ENCODE data around the gene JUP.

JUP gene

GRCh38 chr17:41810659-41811548 is 24.4 kb upstream of the JUP start:
- DNase-seq (ENCODE audit: extremely low read depth in 1 of 2, low read depth in 1 of 2), result no peak

- DNase-seq (ENCODE audit: extremely low read depth in 1 of 2, low read depth in 1 of 2), result no peak
Observed at GRCh38 chr17:41806685-41807445, 20.4 kb upstream of the JUP start.

DNA sequence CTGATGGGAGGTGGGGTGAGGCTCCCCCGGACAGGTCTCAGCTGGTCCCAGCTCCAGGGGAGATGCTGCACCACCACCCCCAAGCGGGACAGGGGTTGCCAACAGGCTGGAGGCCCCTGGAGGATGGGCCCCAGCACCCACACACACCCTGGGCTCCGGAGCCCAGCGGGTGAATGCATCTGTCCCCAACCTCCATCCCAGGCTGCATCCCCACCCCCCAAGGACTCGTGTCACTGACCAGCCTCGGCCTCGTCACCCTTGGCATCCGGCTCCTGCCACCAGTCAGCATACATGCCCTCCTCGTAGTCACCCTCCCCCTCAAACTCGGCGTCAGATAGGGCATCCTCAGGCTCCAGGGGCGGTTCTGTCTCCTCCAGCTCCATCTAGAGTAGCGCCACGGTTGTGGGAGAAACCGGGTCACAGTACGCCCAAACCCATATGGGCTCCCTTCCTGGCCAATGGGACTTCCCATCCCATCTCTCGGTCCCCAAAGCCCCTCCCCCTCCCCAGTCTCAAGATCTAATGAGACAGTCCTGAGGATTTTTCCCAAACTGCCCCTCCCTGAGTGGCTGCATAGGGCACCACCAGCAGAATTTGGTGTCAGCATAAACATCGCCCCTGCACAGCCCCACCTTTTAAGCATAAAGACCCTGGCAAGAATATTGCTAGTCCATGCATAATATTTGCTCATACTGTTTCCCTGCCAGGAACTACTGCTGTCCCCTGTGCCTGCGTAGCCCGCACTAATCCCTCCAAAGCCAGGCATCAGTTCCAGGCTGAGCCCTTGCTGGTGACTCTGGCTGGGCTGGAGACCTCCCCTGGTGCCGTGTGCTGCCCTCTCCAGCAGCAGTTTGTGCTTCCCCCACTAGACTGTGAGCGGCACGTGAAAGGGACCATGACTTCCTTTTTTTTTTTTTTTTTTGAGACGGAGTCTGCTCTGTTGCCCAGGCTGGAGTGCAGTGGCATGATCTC is 16.8 kb upstream of the JUP start:
- DNase-seq (ENCODE audit: extremely low read depth in 1 of 2, low read depth in 1 of 2), result no peak

DNA sequence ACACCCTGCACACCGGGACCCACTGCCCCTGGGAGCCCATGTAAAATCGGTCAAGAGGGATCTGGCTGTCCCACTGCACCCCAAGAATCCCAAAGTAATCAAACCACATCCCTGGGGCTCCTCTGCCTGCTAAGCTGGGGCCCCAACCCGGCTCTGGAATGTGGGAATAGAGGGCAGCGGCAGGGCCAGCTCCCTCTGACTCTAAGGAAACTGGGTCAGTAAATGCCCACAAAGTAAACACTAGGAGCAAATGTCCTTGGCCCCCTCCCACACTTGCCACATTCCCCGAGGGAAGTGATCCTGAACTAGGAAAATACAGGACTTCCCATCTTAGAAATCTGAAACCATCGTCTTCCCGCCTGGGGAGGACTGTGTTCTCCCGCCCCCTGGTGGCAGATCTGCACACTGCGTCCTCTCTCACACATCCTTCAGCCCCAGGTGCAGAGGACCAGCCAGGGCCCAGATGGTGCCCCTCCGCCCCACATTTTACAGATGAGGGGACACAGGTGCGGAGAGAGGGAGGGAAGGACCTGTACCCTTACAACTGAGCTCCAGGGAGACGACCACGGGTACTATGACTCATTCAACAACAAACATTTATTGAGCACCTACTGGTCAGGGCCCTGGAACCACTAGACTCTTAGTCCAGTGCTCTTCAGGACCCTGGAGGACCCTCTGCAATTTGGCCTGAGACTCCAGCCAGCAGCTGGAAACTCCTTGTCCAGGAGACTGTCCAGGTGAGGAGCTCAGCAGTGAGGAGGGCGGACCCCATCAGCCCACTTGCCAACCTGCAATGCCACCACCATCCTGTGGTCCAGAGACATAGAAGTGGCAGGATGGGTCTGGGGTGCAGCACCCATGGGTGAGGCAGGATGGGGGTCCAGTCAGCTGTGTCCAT is 15.1 kb upstream of the JUP start:
- peak; percentile 46 to 66 for DNase-seq (ENCODE audit: extremely low read depth in 1 of 2, low read depth in 1 of 2)

DNA sequence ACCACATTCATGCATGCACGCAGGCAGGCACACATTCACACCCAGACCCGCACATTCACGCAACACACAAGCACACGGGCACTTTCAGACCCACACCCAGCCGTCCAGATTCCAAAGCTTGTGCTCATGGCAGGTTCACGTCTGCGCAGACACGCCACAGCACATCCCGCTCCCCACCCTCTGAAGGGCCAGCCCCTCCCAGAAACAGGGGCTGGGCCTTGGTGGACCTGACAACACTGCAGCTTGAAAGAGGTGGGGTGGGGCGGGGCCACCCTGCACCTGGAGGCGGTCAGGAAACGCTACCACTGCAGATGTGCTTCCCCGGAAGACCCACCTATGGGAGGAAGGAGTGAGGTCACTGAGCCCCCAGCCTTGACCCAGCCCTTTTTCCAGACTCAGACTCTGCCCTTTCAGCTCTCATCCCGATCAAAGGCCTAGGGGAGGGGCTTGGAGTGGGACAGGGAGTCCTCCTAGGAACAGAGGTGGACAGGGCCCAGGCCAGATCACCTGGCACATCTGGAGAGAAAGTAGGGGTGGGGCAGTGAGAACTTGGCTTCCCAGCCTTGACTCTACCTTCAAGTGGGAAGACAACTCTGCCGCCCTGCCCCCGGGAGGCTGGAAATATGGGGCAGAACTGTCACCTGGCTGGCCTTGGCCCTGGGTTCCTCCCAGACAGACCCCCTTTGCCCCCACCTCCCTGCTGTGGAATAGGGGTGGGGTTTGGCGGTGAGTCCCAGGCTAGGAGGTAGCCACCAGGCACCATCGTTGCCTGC is 14.3 kb upstream of the JUP start:
- DNase-seq (ENCODE audit: extremely low read depth in 1 of 2, low read depth in 1 of 2), result no peak

DNA sequence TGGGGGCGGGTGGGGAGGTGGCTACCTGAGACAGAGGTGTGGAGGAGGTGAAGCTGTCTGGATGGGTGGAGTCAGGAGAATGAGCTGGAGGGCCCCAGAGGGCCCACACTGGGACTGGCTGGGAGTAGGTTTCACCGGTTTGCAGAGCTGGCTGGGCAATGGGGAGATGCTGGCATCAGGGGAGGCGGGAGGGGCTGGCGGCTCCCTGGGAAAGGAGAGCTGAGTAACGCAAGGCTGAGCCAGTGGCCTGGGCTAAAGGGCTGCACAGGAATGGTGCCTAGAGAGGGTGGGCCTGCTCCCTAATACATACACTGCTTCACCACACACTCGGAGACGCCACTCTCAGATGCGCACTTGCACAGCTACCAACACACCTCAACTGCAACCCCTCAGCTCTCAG is 12.9 kb upstream of the JUP start:
- no peak for DNase-seq (ENCODE audit: extremely low read depth in 1 of 2, low read depth in 1 of 2)

GRCh38 chr17:41797377-41797776 is 10.9 kb upstream of the JUP start:
- no peak for DNase-seq (ENCODE audit: extremely low read depth in 1 of 2, low read depth in 1 of 2)

GRCh38 chr17:41796121-41796895 is 9.8 kb upstream of the JUP start:
- DNase-seq (ENCODE audit: extremely low read depth in 1 of 2, low read depth in 1 of 2), result no peak

DNA sequence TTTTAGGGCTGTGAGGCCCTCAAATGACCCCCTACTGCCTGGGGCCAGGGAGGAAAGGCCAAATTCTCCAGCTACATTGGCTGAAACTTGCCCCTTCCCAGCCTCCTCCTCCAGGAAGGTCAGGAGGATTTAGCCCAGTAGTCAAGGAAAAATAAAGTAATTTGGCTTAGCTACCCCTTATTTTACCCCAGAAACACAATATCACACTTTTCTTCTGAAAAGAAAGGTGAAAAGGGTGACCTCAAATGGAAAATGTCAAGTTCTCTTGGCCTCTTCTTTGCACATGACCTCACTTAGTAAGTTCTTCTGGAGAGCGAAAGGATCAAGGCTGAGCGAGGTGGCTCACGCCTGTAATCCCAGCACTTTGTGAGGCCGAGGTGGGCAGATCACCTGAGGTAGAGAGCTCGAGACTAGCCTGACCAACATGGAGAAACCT is 8.0 kb upstream of the JUP start:
- no peak for DNase-seq (ENCODE audit: extremely low read depth in 1 of 2, low read depth in 1 of 2)

DNA sequence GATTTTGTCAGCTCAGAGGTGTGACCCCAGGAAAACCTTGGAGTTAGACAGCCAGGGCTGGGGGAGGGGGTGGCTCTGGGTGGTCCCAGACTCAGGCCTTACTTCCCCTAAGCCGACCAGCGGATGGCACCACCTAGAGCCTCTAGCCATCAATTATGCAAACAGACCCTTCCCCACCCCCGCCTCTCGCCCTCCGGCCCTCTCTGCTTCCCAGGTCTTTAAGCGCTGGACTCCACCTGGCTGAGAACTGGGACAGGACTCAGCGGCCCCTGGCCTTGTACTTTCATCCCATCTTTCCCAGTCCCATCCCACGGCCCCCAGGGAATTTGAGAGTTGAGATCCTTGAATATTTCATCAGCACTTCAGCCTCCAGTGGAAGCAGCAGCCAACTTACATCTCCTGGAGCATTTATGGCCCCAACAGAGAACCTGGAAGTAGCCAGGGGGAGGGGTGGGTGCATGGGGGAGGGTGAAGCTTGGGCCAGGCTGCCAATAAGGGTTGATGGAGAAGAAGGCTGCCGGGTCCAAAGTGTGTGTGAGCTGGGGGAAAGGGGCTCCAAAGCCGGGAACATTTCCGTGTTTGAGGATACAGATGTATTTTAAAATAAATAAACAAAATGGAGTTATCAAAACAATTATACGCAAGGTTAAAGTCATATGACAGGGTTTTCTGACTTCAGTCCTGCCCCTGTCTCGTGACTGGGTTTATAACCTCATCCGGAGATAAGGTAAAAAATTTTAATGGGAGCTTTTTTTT is 7.5 kb upstream of the JUP start:
- no peak for DNase-seq (ENCODE audit: extremely low read depth in 1 of 2, low read depth in 1 of 2)

GRCh38 chr17:41792845-41793783 is 6.6 kb upstream of the JUP start:
- DNase-seq (ENCODE audit: extremely low read depth in 1 of 2, low read depth in 1 of 2), result no peak

DNA sequence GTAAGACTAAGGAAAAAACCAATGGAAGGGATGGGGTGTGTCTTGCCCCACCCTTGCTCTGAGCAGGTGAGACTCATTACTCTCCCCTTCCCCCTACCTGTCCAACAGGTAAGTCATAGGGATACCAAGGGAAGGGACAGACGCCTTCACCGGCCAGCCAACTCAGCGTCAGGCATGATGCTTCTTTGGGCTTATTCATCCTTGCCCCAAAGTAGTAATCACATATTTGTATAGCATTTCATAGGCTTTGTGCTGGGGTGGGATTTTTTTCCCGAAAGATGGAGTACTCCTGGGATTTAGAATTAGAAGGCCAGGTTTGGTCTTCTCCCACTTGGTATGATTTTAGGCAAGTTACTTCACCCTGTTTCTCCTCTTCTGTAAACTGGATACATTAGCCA is 509 bp upstream of the JUP start:
- no peak for DNase-seq (ENCODE audit: extremely low read depth in 1 of 2, low read depth in 1 of 2)

GRCh38 chr17:41785859-41786226 is 668 bp downstream of the JUP start:
- DNase-seq (ENCODE audit: extremely low read depth in 1 of 2, low read depth in 1 of 2), result no peak

DNA sequence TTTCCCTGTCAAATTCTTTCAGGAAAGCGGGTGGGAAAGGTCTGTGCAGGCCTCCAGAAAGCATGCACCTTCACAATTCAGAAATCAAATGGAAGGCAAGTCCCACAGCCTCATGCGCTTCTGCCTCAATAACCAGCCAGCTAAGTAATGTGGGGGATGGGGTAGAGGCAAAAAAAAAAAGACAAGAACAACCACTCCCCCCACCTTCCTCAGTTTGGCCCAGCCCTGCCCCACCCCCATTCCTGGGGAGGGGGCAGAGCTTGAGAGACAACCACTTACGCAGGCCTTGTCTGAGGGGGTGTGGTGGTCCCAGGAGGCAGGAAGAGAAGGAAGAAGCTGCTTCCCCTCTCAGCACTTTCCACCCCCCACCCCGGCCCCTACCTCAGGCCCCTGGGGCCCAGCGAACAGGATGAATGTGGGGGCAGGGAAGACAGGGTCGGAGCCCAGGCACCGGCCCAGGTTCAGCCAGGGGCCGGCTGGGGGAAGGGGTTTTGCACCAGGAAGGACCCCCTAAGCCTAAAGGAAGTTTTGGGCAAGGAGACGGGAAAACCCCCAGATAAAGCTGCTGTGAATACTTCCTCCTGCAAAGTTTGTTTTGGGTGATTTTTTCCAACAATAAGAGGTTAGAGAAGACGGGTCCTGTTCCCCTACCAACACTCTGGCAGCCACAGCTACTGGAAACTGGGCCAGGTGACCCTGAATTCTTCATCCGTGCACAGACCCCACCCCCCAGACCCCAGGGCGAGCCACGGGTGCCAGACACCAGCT is 1.2 kb downstream of the JUP start:
- no peak for DNase-seq (ENCODE audit: extremely low read depth in 1 of 2, low read depth in 1 of 2)

DNA sequence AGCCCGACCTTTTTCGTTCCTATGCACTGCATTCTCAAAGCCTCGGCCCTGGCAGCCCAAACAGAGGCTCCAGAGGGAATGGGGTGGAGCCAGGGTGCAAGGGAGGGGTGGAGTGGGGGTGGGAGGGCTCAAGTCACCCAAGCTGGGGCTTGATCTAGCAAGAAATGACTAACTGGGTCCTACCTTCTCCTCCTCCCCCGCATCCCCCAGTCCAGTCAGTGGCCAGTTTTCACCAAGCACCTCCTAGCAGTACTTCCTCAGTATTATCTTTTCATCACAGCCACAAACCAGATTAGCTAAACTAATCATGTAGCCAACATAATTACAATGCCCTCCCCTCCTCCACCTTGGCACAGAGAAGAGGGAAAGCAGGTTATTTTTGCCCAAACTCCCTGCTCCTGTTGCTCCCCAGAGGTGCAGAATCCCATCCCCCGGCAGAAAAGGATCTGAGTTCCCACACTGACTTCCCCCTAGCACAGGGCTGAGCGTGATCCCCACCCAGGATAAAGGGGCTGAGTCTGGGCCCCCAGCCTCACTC is 2.2 kb downstream of the JUP start:
- no peak for DNase-seq (ENCODE audit: extremely low read depth in 1 of 2, low read depth in 1 of 2)

- no peak for DNase-seq (ENCODE audit: extremely low read depth in 1 of 2, low read depth in 1 of 2)
Observed at GRCh38 chr17:41782142-41782541, 4.4 kb downstream of the JUP start.

Measured in activated CD8-positive, alpha-beta memory T cell treated with anti-CD3 and anti-CD28 coated beads for 1 hour (primary cell).